Astrocyte of the spinal cord (primary cell): ENCODE results near the gene OR2L8.

ENCODE experiments used
- DNase-seq: peaks from one replicate; pipeline ENCODE4 v3.0.0; 2011; ENCODE audit warnings: low read depth, low spot score
- H3K4me3 ChIP-seq: 2 replicates; pipeline ENCODE4 v1.5.1; 2011; ENCODE audit warnings: low read depth, mild to moderate bottlenecking, low read length, moderate library complexity
- in situ Hi-C: cut with HindIII; loops from 2 replicates; pipeline ENCODE4 v1.10.0; 2017; ENCODE audit warnings: low sequenced_read_pairs
- TF ChIP-seq, protein P1 (sequence below): IDR thresholded peaks from 2 replicates; pipeline ENCODE4 v1.5.1; 2012; ENCODE audit warnings: low read depth, mild to moderate bottlenecking, low read length, inconsistent platforms

OR2L8 gene, protein sequence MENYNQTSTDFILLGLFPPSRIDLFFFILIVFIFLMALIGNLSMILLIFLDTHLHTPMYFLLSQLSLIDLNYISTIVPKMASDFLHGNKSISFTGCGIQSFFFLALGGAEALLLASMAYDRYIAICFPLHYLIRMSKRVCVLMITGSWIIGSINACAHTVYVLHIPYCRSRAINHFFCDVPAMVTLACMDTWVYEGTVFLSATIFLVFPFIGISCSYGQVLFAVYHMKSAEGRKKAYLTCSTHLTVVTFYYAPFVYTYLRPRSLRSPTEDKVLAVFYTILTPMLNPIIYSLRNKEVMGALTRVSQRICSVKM

DNA sequence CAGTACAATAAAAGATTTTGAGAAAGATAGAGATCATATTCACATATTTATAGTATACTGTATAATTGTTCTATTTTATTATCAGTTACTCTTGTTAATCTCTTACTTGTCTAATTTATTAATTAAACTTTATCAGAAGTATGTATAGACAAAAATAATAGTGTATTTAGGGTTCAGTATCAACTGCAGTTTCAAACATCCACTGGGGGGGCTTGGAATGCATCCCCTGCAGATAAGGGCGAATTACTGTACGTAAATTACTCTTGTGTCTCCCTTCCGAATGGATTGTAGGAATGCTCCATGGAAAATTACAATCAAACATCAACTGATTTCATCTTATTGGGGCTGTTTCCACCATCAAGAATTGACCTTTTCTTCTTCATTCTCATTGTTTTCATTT, at the start of gene OR2L8:
Gene OR2L8 (plus strand): TSS at position 301 of the 400 bp plus-strand sequence. CDS start 0 bp downstream, at position 301.
- in situ Hi-C loops, result no loop called here
- no peak for DNase-seq
- TF ChIP-seq, protein P1, sequence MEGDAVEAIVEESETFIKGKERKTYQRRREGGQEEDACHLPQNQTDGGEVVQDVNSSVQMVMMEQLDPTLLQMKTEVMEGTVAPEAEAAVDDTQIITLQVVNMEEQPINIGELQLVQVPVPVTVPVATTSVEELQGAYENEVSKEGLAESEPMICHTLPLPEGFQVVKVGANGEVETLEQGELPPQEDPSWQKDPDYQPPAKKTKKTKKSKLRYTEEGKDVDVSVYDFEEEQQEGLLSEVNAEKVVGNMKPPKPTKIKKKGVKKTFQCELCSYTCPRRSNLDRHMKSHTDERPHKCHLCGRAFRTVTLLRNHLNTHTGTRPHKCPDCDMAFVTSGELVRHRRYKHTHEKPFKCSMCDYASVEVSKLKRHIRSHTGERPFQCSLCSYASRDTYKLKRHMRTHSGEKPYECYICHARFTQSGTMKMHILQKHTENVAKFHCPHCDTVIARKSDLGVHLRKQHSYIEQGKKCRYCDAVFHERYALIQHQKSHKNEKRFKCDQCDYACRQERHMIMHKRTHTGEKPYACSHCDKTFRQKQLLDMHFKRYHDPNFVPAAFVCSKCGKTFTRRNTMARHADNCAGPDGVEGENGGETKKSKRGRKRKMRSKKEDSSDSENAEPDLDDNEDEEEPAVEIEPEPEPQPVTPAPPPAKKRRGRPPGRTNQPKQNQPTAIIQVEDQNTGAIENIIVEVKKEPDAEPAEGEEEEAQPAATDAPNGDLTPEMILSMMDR, result no peak
- no peak within 1 kb of the TSS for H3K4me3 ChIP-seq

DNA sequence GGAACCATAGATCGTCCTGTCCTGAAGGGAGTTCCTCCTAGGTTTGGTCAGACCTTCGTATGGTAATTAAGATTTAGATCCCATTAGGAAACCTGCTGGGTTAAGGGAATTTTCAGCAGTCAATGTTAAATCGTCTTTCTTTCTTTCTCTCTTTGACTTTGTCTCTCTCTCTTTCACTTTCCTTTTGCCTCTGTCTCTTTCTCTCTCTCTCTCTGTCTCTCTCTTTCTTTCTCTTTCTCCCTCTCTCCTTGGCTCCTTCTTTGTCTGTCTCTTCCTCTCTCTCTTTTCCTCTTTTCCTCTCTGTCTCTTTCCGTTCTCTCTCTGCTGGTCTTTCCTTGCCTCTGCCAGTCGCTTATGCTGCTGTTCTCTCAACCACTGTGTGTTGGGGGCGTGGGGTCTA, 44.5 kb upstream of the OR2L8 start:
- H3K4me3 ChIP-seq, result no peak overlapping the region
- TF ChIP-seq, protein P1, result no peak
- no peak for DNase-seq
- in situ Hi-C loops, result no loop called here

DNA sequence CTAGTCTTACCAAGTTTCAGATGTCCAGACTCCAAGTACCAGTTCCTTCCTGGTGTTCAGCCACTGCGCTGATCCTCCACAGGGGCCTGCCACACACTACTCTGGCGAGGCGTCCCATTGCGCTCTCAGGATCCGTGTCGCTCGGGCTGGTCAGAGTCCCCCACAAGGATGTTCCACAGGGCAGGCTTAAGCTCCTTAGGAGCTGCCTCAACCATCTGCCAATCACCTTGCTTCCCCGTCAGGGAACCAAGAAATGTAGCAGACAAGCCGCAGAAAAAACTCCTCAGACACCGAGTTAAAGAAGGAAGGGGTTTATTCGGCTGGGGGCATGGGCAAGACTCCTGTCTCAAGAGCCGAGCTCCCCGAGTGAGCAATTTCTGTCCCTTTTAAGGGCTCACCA, 43.5 kb upstream of the OR2L8 start:
- TF ChIP-seq, protein P1, result no peak
- H3K4me3 ChIP-seq, result no peak overlapping the region
- in situ Hi-C loops, result no loop called here
- DNase-seq, result no peak

- DNase-seq, result no peak
- in situ Hi-C loops, result no loop called here
- TF ChIP-seq, protein P1, result no peak
- H3K4me3 ChIP-seq, result no peak overlapping the region
Observed at GRCh38 chr1:247905910-247906503, 42.7 kb upstream of the OR2L8 start.

GRCh38 chr1:247906504-247907047, 42.1 kb upstream of the OR2L8 start:
- TF ChIP-seq, protein P1, result no peak
- peak; percentile 69 for DNase-seq
- peak overlapping the region; percentile 27 for H3K4me3 ChIP-seq

GRCh38 chr1:247908766-247909165, 39.9 kb upstream of the OR2L8 start:
- in situ Hi-C loops, result no loop called here
- no peak for DNase-seq
- no peak overlapping the region for H3K4me3 ChIP-seq
- TF ChIP-seq, protein P1, result no peak

More at GRCh38 chr1:247906504-247907047, 42.1 kb upstream of the OR2L8 start:
- in situ Hi-C loops, result no loop called here
